Measurements from ENCODE around the gene PDPN.
"Not testable (repeated sequence)": the region's sequence is repeated elsewhere in the genome, so short reads cannot be mapped to it uniquely, and the experiment has no call there.

Gene PDPN

DNA sequence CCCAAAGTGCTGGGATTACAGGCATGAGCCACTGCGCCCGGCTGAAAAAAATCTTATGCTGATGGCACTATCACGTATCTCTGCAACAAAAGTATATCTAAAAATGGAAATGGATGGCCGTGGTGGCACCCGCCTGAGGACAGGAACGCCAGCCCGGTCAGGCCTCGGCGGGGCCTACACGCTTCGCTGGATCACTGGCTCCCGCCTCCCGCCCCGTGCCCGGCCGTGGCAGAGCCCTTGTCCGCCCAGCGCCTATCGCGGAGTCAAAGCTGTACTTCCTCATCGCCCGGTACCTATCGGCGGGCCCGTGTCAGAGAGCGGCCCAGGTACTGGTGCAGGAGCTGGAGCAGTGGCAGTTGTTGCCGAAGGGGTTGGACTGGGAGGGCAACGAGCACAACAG lies 28.8 kb upstream of the PDPN start:
- no peak for TF ChIP-seq CTCF (conservative IDR thresholded peaks at IDR 0.05; ENCODE audit: low read depth, low read length)
- no peak for DNase-seq (ENCODE audit: low read depth)

GRCh38 chr1:13556224-13556764 lies 27.3 kb upstream of the PDPN start:
- H3K4me3 ChIP-seq (ENCODE audit: low read depth, low read length), result no peak overlapping the region
- DNase-seq (ENCODE audit: low read depth), result no peak
- TF ChIP-seq CTCF (conservative IDR thresholded peaks at IDR 0.05; ENCODE audit: low read depth, low read length), result no peak

More for the DNA sequence above, 28.8 kb upstream of the PDPN start:
- H3K4me3 ChIP-seq (ENCODE audit: low read depth, low read length), result no peak overlapping the region

DNA sequence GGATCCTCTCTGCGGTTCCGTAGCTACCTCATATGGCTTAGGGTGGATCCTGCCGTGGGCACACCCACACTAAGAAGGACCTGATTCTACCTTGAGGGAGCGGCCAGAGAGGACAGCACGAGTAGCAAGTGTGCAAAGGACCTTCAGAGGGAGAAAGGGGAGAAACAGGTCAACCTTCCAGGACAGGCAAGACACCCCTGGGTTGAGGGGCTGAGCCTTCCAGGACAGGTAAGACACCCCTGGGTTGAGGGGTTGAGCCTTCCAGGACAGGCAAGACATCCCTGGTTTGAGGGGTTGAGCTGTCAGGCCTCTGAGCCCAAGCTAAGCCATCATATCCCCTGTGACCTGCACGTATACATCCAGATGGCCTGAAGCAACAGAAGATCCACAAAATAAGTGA lies 23.1 kb upstream of the PDPN start:
- no peak for TF ChIP-seq CTCF (conservative IDR thresholded peaks at IDR 0.05; ENCODE audit: low read depth, low read length)
- no peak overlapping the region for H3K4me3 ChIP-seq (ENCODE audit: low read depth, low read length)
- no peak for DNase-seq (ENCODE audit: low read depth)

- H3K4me3 ChIP-seq (ENCODE audit: low read depth, low read length); DNase-seq (ENCODE audit: low read depth): not testable (repeated sequence)
Measured at GRCh38 chr1:13562981-13563380, 20.7 kb upstream of the PDPN start.

DNA sequence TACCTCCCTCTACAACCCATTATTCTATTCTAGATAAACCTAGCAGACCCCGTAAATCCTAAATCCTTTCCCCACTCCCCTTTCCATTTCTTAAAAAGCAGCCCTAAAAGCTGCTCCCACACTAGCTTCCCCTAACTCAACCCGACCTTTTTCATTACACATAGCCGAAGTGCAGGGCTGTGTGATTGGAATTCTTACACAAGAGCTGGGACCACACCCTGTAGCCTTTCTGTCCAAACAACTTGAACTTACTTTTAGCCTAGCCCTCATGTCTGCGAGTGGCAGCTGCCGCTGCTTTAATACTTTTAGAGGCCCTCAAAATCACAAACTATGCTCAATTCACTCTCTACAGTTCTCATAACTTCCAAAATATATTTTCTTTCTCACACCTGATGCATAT lies 19.6 kb upstream of the PDPN start:
- H3K4me3 ChIP-seq (ENCODE audit: low read depth, low read length), result no peak overlapping the region
- no peak for DNase-seq (ENCODE audit: low read depth)
- TF ChIP-seq CTCF (conservative IDR thresholded peaks at IDR 0.05; ENCODE audit: low read depth, low read length), result no peak

- DNase-seq (ENCODE audit: low read depth); H3K4me3 ChIP-seq (ENCODE audit: low read depth, low read length): not testable (repeated sequence)
Measured at GRCh38 chr1:13570435-13570834, 13.2 kb upstream of the PDPN start.

GRCh38 chr1:13570924-13571323 lies 12.7 kb upstream of the PDPN start:
- peak; percentile 46 for TF ChIP-seq CTCF (conservative IDR thresholded peaks at IDR 0.05; ENCODE audit: low read depth, low read length)
- no peak overlapping the region for H3K4me3 ChIP-seq (ENCODE audit: low read depth, low read length)
- DNase-seq (ENCODE audit: low read depth), result peak; percentile 12

GRCh38 chr1:13573586-13573985 lies 10.0 kb upstream of the PDPN start:
- DNase-seq (ENCODE audit: low read depth), result no peak
- no peak for TF ChIP-seq CTCF (conservative IDR thresholded peaks at IDR 0.05; ENCODE audit: low read depth, low read length)
- no peak overlapping the region for H3K4me3 ChIP-seq (ENCODE audit: low read depth, low read length)

Data from choroid plexus epithelial cell (primary cell).